ENCODE results near the gene DYRK2. TPM values are rescaled to one million over a fixed set of nuclear protein-coding genes. Genes with fewer than 3 reads are reported as not detected.
A peak's percentile ranks its signal among the peaks of the same experiment; 100 is the strongest.

The DYRK2 gene
- total and polyA plus RNA-seq, 2 experiments from 2014 or later: 7.4 to 20.3 TPM

DNA sequence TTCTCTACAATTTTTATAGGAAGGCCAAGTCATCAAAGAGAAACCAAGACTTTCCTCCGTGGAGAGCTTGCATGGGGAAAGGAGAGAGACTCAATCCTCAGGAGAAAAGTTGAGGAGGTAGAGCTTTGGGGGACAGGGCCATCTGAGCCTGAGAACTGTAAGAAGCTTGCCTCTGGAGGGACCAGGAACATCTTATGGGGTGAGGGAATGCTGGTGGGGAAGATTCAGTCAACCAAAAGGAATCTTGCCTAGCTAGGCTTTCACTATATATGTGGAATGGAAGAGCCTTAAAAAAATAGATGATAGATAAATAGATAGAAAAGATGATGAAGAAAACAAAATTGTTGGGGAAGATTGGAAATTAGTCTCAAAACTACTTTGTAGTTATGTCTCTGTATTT, 63.5 kb downstream of the DYRK2 start:
- WGBS, 2 experiments (ENCODE audit: low coverage in 1 of 2, low lambda C conversion rate in 2 of 2, missing lambda C conversion rate in 2 of 2): 22 to 33% methylated on average over 1 of the region's 1 CpG
- no peak for DNase-seq
- peaks cover 10% of the 10 kb centered on the region for H3F3A ChIP-seq (ENCODE audit: insufficient read depth)
- no peak overlapping the region for H3K4me3 ChIP-seq
- no peaks in the 10 kb centered on the region for H4K20me1 ChIP-seq (ENCODE audit: insufficient read depth)
- in situ Hi-C loops (cut with MboI): no loop called here
- no peaks in the 10 kb centered on the region for H3K27me3 ChIP-seq (replicated peaks; ENCODE audit: insufficient read depth)
- H2AFZ ChIP-seq: no peak overlapping the region
- no peaks in the 10 kb centered on the region for H3K79me2 ChIP-seq (ENCODE audit: insufficient read depth)
- no peaks in the 10 kb centered on the region for H3K36me3 ChIP-seq (ENCODE audit: low read depth)
- H3K9me3 ChIP-seq (ENCODE audit: low read depth): no peaks in the 10 kb centered on the region
- H3K9ac ChIP-seq: no peak overlapping the region
- no peak overlapping the region for H3K4me2 ChIP-seq (ENCODE audit: unreplicated experiment)
- no peaks in the 10 kb centered on the region for H3K9me2 ChIP-seq (ENCODE audit: insufficient read depth)
- H3K4me1 ChIP-seq (ENCODE audit: insufficient read depth): peaks cover 22% of the 10 kb centered on the region
- no peak for TF ChIP-seq EZH2phosphoT487 (IDR thresholded peaks at IDR 0.05; ENCODE audit: insufficient read depth, low read depth)
- no peak for TF ChIP-seq EZH2 (IDR thresholded peaks at IDR 0.05; ENCODE audit: insufficient read depth, poor library complexity, severe bottlenecking)
- H3K27ac ChIP-seq: no peak overlapping the region

DNA sequence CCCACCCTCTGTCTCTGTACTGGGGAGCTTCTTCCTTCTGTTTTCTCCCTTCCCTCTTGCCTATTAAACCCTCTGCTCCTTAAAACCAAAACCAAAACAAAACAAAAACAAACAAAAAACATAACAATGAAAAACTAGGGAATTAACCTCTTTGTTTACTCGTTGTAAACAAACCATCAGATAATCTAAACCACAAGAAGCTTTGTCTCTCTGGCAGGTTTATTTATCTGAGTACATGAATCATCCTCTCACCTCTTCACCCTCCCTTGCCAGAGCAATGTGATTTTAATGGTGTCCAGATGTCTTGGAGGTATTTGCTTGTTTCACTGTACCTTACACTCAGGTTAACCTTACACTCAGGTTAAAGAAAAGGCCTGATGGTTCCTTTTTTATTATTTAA, 66.1 kb downstream of the DYRK2 start:
- Histone ChIP-seq H3K79me2 (ENCODE audit: insufficient read depth) (no peaks in the 10 kb centered on the region), H3K27me3 (replicated peaks; ENCODE audit: insufficient read depth) (no peaks in the 10 kb centered on the region), H3K9me3 (ENCODE audit: low read depth) (no peaks in the 10 kb centered on the region), H3K4me2 (ENCODE audit: unreplicated experiment) (no peak overlapping the region), H3K36me3 (ENCODE audit: low read depth) (no peaks in the 10 kb centered on the region), H3K9ac (no peak overlapping the region), H3K4me1 (ENCODE audit: insufficient read depth) (peaks cover 26% of the 10 kb centered on the region), H3K27ac (no peak overlapping the region), H2AFZ (no peak overlapping the region), H4K20me1 (ENCODE audit: insufficient read depth) (no peaks in the 10 kb centered on the region), H3K9me2 (ENCODE audit: insufficient read depth) (no peaks in the 10 kb centered on the region), H3K4me3 (no peak overlapping the region), H3F3A (ENCODE audit: insufficient read depth) (peaks cover 13% of the 10 kb centered on the region)
- DNase-seq: peak; percentile 22
- 21 to 23% methylated on average over 1 of the region's 1 CpG for WGBS, 2 experiments (ENCODE audit: low coverage in 1 of 2, low lambda C conversion rate in 2 of 2, missing lambda C conversion rate in 2 of 2)
- TF ChIP-seq EZH2 (IDR thresholded peaks at IDR 0.05; ENCODE audit: insufficient read depth, poor library complexity, severe bottlenecking) (no peak), EZH2phosphoT487 (IDR thresholded peaks at IDR 0.05; ENCODE audit: insufficient read depth, low read depth) (no peak)
- in situ Hi-C loops (cut with MboI): no loop called here

All from GM23248 (cell line).